ENCODE data around the gene SLC5A6.

The SLC5A6 gene

DNA sequence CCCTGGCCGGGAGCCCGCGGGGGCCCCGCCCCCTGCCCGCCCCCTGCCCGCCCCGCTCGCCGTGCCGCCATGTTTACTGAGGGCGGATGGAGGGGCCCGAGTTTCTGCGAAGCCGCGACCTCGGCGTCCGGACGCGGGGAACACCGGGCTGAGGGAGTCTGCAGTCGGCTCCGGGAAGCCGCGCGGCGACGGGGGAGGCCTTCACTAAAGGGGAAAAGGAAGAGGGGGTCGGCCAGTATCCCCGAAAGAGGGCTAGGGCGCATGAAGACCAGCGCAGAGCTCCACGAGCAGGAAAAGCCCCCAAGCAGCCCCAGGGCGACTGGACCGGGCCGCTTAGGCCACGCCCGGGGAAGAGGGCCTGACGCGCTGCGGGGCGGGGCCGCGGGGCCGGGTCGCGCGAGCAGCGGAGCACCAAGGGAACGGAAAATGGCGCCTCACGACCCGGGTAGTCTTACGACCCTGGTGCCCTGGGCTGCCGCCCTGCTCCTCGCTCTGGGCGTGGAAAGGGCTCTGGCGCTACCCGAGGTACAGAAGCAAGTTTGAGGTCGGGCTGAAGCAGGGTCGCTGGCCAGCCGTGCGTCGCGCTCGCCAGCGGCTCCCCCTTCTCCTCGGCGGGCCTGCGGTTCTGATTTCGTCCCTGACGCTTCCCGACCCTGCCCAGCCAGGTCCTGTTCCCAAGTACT, at the start of gene SLC5A6, which contains the start of gene ATRAID:
Gene SLC5A6, minus strand, starts transcription at position 326 of the 683 bp plus-strand sequence. CDS start 4,618 bp downstream, outside the sequence.
Gene ATRAID, plus strand, starts transcription at position 99 of the 683 bp plus-strand sequence. Its CDS starts 328 bp downstream, at position 427.
- TF ChIP-seq CREB1 (IDR thresholded peaks at IDR 0.05; ENCODE audit: low read depth) (peak; percentile 35; the same call in 1 of the 2 replicates), RAD21 (IDR thresholded peaks at IDR 0.05; ENCODE audit: low read depth) (no peak), EGR1 (IDR thresholded peaks at IDR 0.05) (no peak; the same call in 1 of the 2 replicates), NFIC (IDR thresholded peaks at IDR 0.05) (no peak), ZBTB7A (IDR thresholded peaks at IDR 0.05; ENCODE audit: low read depth) (0 out of 2 replicates have a peak, but pooled peaks have one; percentile 31), FOXM1 (IDR thresholded peaks at IDR 0.05; ENCODE audit: borderline replicate concordance, low read depth) (no peak), CEBPB (IDR thresholded peaks at IDR 0.05) (no peak), YY1 (IDR thresholded peaks at IDR 0.05; ENCODE audit: low read depth) (peak; percentile 89), EP300 (IDR thresholded peaks at IDR 0.05; ENCODE audit: borderline replicate concordance) (no peak), TCF12 (IDR thresholded peaks at IDR 0.05; ENCODE audit: low read depth) (peak; percentile 32; the same call in 1 of the 2 replicates), TAF1 (IDR thresholded peaks at IDR 0.05; ENCODE audit: low read depth) (peak; percentile 98), TEAD4 (IDR thresholded peaks at IDR 0.05) (0 out of 2 replicates have a peak, but pooled peaks have one; percentile 20)
- TF ChIP-seq, protein P1, sequence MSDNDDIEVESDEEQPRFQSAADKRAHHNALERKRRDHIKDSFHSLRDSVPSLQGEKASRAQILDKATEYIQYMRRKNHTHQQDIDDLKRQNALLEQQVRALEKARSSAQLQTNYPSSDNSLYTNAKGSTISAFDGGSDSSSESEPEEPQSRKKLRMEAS (IDR thresholded peaks at IDR 0.05), result peak; percentile 26
- TF ChIP-seq, protein P2, sequence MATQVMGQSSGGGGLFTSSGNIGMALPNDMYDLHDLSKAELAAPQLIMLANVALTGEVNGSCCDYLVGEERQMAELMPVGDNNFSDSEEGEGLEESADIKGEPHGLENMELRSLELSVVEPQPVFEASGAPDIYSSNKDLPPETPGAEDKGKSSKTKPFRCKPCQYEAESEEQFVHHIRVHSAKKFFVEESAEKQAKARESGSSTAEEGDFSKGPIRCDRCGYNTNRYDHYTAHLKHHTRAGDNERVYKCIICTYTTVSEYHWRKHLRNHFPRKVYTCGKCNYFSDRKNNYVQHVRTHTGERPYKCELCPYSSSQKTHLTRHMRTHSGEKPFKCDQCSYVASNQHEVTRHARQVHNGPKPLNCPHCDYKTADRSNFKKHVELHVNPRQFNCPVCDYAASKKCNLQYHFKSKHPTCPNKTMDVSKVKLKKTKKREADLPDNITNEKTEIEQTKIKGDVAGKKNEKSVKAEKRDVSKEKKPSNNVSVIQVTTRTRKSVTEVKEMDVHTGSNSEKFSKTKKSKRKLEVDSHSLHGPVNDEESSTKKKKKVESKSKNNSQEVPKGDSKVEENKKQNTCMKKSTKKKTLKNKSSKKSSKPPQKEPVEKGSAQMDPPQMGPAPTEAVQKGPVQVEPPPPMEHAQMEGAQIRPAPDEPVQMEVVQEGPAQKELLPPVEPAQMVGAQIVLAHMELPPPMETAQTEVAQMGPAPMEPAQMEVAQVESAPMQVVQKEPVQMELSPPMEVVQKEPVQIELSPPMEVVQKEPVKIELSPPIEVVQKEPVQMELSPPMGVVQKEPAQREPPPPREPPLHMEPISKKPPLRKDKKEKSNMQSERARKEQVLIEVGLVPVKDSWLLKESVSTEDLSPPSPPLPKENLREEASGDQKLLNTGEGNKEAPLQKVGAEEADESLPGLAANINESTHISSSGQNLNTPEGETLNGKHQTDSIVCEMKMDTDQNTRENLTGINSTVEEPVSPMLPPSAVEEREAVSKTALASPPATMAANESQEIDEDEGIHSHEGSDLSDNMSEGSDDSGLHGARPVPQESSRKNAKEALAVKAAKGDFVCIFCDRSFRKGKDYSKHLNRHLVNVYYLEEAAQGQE (IDR thresholded peaks at IDR 0.05; ENCODE audit: low read depth), result no peak
- TF ChIP-seq, protein P3, sequence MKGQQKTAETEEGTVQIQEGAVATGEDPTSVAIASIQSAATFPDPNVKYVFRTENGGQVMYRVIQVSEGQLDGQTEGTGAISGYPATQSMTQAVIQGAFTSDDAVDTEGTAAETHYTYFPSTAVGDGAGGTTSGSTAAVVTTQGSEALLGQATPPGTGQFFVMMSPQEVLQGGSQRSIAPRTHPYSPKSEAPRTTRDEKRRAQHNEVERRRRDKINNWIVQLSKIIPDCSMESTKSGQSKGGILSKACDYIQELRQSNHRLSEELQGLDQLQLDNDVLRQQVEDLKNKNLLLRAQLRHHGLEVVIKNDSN (IDR thresholded peaks at IDR 0.05), result no peak

DNA sequence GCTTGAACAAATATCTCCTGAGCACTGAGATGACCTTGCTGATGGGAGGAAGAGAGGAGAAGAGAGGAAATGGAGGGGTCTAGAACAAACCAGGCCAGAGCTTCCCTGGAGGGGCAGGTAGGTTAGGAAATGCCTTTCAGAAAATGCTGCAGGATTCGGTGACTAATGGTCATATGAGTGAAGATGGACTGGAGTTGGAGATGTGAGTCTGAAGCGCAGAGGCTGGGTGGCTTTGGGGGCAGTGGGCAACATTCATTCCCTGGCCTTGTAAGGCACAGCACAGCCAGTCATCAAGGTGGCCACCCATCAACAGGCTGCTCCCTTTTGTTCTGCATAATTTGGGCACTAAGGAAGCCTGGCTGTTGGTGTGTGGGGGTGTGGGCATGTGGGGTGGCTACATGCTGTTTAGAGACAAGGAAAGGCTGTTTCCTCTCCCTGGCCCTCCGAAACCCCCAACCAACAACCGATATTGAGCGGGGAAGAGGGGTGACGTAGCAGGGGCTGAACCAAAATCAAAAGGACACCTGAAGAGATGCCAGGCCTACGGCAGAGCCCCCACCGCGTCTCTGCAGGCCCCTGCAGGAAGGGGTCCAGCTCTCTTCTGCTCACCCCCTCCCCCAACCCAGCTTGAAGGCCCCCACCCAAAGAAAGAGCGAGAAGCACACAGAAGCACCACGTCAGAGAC, 49.3 kb upstream of the SLC5A6 start:
- TF ChIP-seq YY1 (IDR thresholded peaks at IDR 0.05; ENCODE audit: low read depth) (no peak), TAF1 (IDR thresholded peaks at IDR 0.05; ENCODE audit: low read depth) (no peak), CEBPB (IDR thresholded peaks at IDR 0.05) (no peak)

DNA sequence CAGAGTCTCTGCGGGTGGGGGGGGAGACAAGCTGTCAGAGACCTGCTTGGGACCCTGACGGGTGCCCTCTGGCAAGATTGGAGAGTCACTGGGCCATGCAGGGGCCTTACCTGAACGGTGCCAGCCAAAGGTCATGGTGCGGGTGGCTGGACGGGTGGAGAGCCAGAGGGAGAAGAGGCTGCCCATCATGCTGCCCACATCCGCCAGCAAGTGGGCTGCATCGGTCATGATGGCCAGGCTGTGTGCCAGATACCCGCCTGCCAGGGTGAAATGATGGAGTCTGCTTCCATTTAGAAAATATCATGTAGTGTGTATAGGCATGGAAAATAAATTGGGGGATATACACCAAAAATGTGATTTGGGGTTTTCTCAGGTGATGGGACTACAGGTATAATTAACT, 46.0 kb upstream of the SLC5A6 start:
- TF ChIP-seq RAD21 (IDR thresholded peaks at IDR 0.05; ENCODE audit: low read depth), result no peak
- no peak for TF ChIP-seq ZBTB7A (IDR thresholded peaks at IDR 0.05; ENCODE audit: low read depth)
- TF ChIP-seq, protein P1 (IDR thresholded peaks at IDR 0.05), result no peak
- TF ChIP-seq TEAD4 (IDR thresholded peaks at IDR 0.05), result no peak
- no peak for TF ChIP-seq TCF12 (IDR thresholded peaks at IDR 0.05; ENCODE audit: low read depth)
- no peak for TF ChIP-seq NFIC (IDR thresholded peaks at IDR 0.05)
- no peak for TF ChIP-seq CEBPB (IDR thresholded peaks at IDR 0.05)
- no peak for TF ChIP-seq TAF1 (IDR thresholded peaks at IDR 0.05; ENCODE audit: low read depth)
- no peak for TF ChIP-seq EGR1 (IDR thresholded peaks at IDR 0.05)
- TF ChIP-seq FOXM1 (IDR thresholded peaks at IDR 0.05; ENCODE audit: borderline replicate concordance, low read depth), result no peak
- TF ChIP-seq, protein P2 (IDR thresholded peaks at IDR 0.05; ENCODE audit: low read depth), result no peak
- no peak for TF ChIP-seq CREB1 (IDR thresholded peaks at IDR 0.05; ENCODE audit: low read depth)
- no peak for TF ChIP-seq YY1 (IDR thresholded peaks at IDR 0.05; ENCODE audit: low read depth)
- TF ChIP-seq, protein P3 (IDR thresholded peaks at IDR 0.05), result no peak
- TF ChIP-seq EP300 (IDR thresholded peaks at IDR 0.05; ENCODE audit: borderline replicate concordance), result no peak

DNA sequence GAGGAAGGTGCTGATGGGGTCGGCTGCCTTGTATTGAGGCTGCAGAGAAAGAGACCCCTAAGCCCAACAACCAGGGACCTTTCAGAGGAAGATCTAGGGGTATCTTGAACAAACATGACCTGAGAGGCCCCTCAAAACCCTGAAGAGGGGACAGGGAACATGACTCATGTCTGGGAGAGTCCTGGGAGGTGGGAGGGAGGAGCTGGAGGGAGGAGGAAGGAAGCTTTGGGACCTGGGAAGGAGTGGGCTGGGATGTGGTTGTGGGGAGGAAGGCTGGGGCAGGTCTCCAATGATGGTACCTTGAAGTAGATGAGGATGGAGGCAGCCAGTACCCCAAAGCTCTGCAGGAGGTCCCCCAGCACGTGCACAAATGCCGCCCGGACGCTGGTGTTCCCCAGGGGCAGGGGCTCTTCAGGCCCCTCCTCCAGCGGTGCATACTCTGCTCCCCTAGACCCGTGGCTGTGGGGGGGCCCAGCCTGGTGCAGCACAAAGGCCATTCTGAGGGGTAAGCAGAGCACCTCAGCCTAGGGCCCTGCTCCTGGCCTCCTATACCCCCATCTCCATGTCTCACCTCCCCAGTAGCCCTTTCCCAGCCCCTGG, 44.9 kb upstream of the SLC5A6 start:
- TF ChIP-seq, protein P2 (IDR thresholded peaks at IDR 0.05; ENCODE audit: low read depth), result no peak
- no peak for TF ChIP-seq NFIC (IDR thresholded peaks at IDR 0.05)
- TF ChIP-seq ZBTB7A (IDR thresholded peaks at IDR 0.05; ENCODE audit: low read depth), result no peak

Data from Ishikawa (cell line).